HepG2 (cell line): ENCODE results near the gene BCAM. TPM values are rescaled to one million over a fixed set of nuclear protein-coding genes. Genes with fewer than 3 reads are reported as not detected.

ENCODE experiments used
- ATM ChIP-seq: fragments of 450-650 bp; IDR thresholded peaks from 2 replicates; pipeline ENCODE4 v1.7.1; 2017; ENCODE audit warnings: mild to moderate bottlenecking, borderline replicate concordance
- CBFB ChIP-seq: sonication (generic); formaldehyde crosslinking; IDR thresholded peaks from 2 replicates; pipeline ENCODE4 v1.4.0; 2020; ENCODE audit warnings: missing genetic modification reagents
- ETV5 ChIP-seq: IDR thresholded peaks from 2 replicates; pipeline ENCODE4 v1.6.1; 2018; ENCODE audit warnings: missing biosample characterization, missing genetic modification reagents, inconsistent platforms, borderline replicate concordance
- FOXO1 ChIP-seq: sonication (generic); formaldehyde crosslinking; IDR thresholded peaks from 2 replicates; pipeline ENCODE4 v1.4.0; 2020; ENCODE audit warnings: missing genetic modification reagents
- ISL2 ChIP-seq: sonication (generic); formaldehyde crosslinking; IDR thresholded peaks from 2 replicates; pipeline ENCODE4 v1.5.0; 2020; ENCODE audit warnings: missing genetic modification reagents
- KMT2B ChIP-seq: IDR thresholded peaks from 2 replicates; pipeline ENCODE4 v1.6.1; 2016; ENCODE audit warnings: missing genetic modification reagents, missing compliant biosample characterization
- MAFF ChIP-seq: IDR thresholded peaks from 2 replicates; pipeline ENCODE4 v1.6.1; 2011; ENCODE audit warnings: low read depth, low read length, improper control_type of control experiment
- MTA1 ChIP-seq: sonication (generic); formaldehyde crosslinking; IDR thresholded peaks from 2 replicates; pipeline ENCODE4 v1.4.0; 2020; ENCODE audit warnings: missing genetic modification reagents, mild to moderate bottlenecking, borderline replicate concordance
- PRPF4 ChIP-seq: fragments of 200-400 bp; formaldehyde crosslinking; IDR thresholded peaks from 2 replicates; pipeline ENCODE4 v1.6.1; 2016; ENCODE audit warnings: low read length, low read depth; ENCODE audit not compliant: poor library complexity, severe bottlenecking
- RXRA ChIP-seq: sonication (generic); formaldehyde crosslinking; IDR thresholded peaks from 2 replicates; pipeline ENCODE4 v1.5.1; 2020; ENCODE audit warnings: missing genetic modification reagents
- SAP130 ChIP-seq: IDR thresholded peaks from 2 replicates; pipeline ENCODE4 v1.6.1; 2016; ENCODE audit warnings: low read depth
- SIX4 ChIP-seq: sonication (generic); formaldehyde crosslinking; IDR thresholded peaks from 2 replicates; pipeline ENCODE4 v1.4.0; 2020; ENCODE audit warnings: missing genetic modification reagents
- SOX13 ChIP-seq, 3 experiments: fragments of 450-650 bp in 1 of 3; sonication (generic) in 1 of 3; formaldehyde crosslinking in 1 of 3; IDR thresholded peaks in 2 of 3; conservative IDR thresholded peaks in 1 of 3; 2 replicates each; pipeline versions ENCODE4 v1.5.0 to v1.6.1; 2016 to 2020; ENCODE audit warnings: antibody characterized with exemption in 1 of 3, mild to moderate bottlenecking in 1 of 3, missing compliant biosample characterization in 1 of 3, missing genetic modification reagents in 1 of 3, moderate library complexity in 1 of 3
- TEAD3 ChIP-seq: optimal IDR thresholded peaks from 2 replicates; pipeline ENCODE3; 2016; ENCODE audit warnings: borderline replicate concordance
- ZBTB7A ChIP-seq: sonication (generic); formaldehyde crosslinking; IDR thresholded peaks from 2 replicates; pipeline ENCODE4 v1.8.0; 2022; ENCODE audit warnings: mild to moderate bottlenecking, missing genetic modification reagents
- ZIK1 ChIP-seq: sonication (generic); formaldehyde crosslinking; IDR thresholded peaks from 2 replicates; pipeline ENCODE4 v1.5.0; 2020; ENCODE audit warnings: mild to moderate bottlenecking, low read depth, missing genetic modification reagents, borderline replicate concordance
- ZNF101 ChIP-seq: sonication (generic); formaldehyde crosslinking; IDR thresholded peaks from 2 replicates; pipeline ENCODE4 v1.4.0; 2020; ENCODE audit warnings: mild to moderate bottlenecking, low read depth, missing genetic modification reagents, borderline replicate concordance
- ZNF121 ChIP-seq: sonication (generic); formaldehyde crosslinking; IDR thresholded peaks from 2 replicates; pipeline ENCODE4 v1.5.0; 2020; ENCODE audit warnings: mild to moderate bottlenecking, missing genetic modification reagents
- ZNF468 ChIP-seq: sonication (generic); formaldehyde crosslinking; IDR thresholded peaks from 2 replicates; pipeline ENCODE4 v1.8.0; 2022; ENCODE audit warnings: mild to moderate bottlenecking, moderate library complexity, missing genetic modification reagents
- ZNF614 ChIP-seq: IDR thresholded peaks from 2 replicates; pipeline ENCODE4 v1.6.1; 2018; ENCODE audit warnings: missing biosample characterization, missing genetic modification reagents, inconsistent platforms, borderline replicate concordance
- ZNF773 ChIP-seq: sonication (generic); formaldehyde crosslinking; IDR thresholded peaks from 2 replicates; pipeline ENCODE4 v1.4.0; 2020; ENCODE audit warnings: missing genetic modification reagents, borderline replicate concordance
- ZNF776 ChIP-seq: sonication (generic); formaldehyde crosslinking; IDR thresholded peaks from 2 replicates; pipeline ENCODE4 v1.4.0; 2020; ENCODE audit warnings: mild to moderate bottlenecking, missing genetic modification reagents
- ZSCAN22 ChIP-seq: sonication (generic); formaldehyde crosslinking; IDR thresholded peaks from 2 replicates; pipeline ENCODE4 v1.4.0; 2020; ENCODE audit warnings: mild to moderate bottlenecking, missing genetic modification reagents
- polyA plus RNA-seq, 8 experiments: library from polyadenylated mRNA; depleted of rRNA in 3 of 8; stranded (reverse) in 7 of 8; unstranded in 1 of 8; fragments of >200 nt; fragmentation: Illumina TruSeq in 4 of 8; extraction: Trizol in 4 of 8; gene quantifications; 2 replicates each; pipeline versions ENCODE4 v1.2.1 to v1.2.3, GENCODE V29; 2011 to 2016; ENCODE audit warnings: low read depth in 4 of 8, missing spikeins in 1 of 8, mixed read lengths in 1 of 8; ENCODE audit not compliant: insufficient read depth in 1 of 8
- total RNA-seq, 5 experiments: library from RNA; depleted of rRNA; stranded (reverse); fragments of >200 nt; fragmentation: Illumina TruSeq; extraction: Trizol; gene quantifications; 2 replicates each; pipeline ENCODE4 v1.2.3, GENCODE V29; 2016; ENCODE audit warnings: low read depth in 1 of 5
- TF ChIP-seq, protein P1 (sequence below): sonication (generic); formaldehyde crosslinking; IDR thresholded peaks from 2 replicates; pipeline ENCODE4 v1.9.0; 2022; ENCODE audit warnings: missing genetic modification reagents, mild to moderate bottlenecking, borderline replicate concordance
- TF ChIP-seq, protein P2 (sequence below): IDR thresholded peaks from 2 replicates; pipeline ENCODE4 v1.6.1; 2016; ENCODE audit warnings: missing compliant biosample characterization, missing genetic modification reagents, borderline replicate concordance
- TF ChIP-seq, protein P3 (sequence below): sonication (generic); IDR thresholded peaks from 2 replicates; pipeline ENCODE4 v1.6.1; 2016; ENCODE audit warnings: low read depth, borderline replicate concordance
- TF ChIP-seq, protein P4 (sequence below): sonication (generic); formaldehyde crosslinking; IDR thresholded peaks from 2 replicates; pipeline ENCODE4 v1.9.0; 2021; ENCODE audit warnings: missing genetic modification reagents, borderline replicate concordance

The BCAM gene
- total and polyA plus RNA-seq, 2 of the 13 experiments (the other 11 are each of a cell fraction or from before 2014, with no cell fraction given), result 51.2 to 62.7 TPM

DNA sequence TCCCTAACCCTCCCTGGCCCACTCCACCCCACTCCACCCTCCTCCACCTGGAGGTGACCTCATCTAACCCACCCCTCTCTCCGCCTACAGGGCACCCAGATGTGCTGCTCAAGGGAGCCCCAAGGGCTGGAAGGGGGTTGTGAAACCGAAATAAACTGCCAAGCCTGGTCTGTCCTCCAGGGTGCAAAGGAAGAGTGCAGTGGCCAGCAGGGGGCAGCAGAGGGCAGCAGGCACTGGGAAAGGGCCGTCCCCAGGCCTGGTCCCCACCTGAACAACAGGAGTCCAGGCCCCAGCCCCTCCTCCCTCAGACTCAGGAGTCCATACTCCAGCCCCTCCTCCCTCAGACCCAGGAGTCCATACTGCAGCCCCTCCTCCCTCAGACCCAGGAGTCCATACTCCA is 8.4 kb upstream of the BCAM start (continued):
- TF ChIP-seq ZNF773 (no peak), ZNF614 (CRISPR knock-in tag) (0 out of 2 replicates have a peak, but pooled peaks have one; percentile 12), ATM (no peak), ISL2 (CRISPR knock-in tag) (peak; percentile 26; the same call in 1 of the 2 replicates), SIX4 (CRISPR knock-in tag) (no peak), ZNF121 (CRISPR knock-in tag) (no peak), ZSCAN22 (CRISPR knock-in tag) (peak; percentile 99), SAP130 (CRISPR knock-in tag) (peak; percentile 50; the same call in 1 of the 2 replicates), FOXO1 (CRISPR knock-in tag) (peak; percentile 60; the same call in 1 of the 2 replicates), MTA1 (CRISPR knock-in tag) (peak; percentile 72; the same call in 1 of the 2 replicates), ETV5 (CRISPR knock-in tag) (no peak; the same call in 1 of the 2 replicates), KMT2B (CRISPR knock-in tag) (0 out of 2 replicates have a peak, but pooled peaks have one; percentile 20), SOX13 (IDR thresholded peaks at IDR 0.05) (no peak), SOX13 (CRISPR knock-in tag; conservative IDR thresholded peaks at IDR 0.05 in 1 of 2, IDR thresholded peaks at IDR 0.05 in 1 of 2) (0 out of 4 replicates have a peak, but pooled peaks of 1 of the 2 experiments have one; percentile 26), PRPF4 (peak; percentile 67), TEAD3 (peak; percentile 41), RXRA (CRISPR knock-in tag) (peak; percentile 52; the same call in 1 of the 2 replicates), ZNF101 (no peak), ZBTB7A (CRISPR knock-in tag) (0 out of 2 replicates have a peak, but pooled peaks have one; percentile 61), MAFF (no peak), CBFB (CRISPR knock-in tag) (peak; percentile 44; the same call in 1 of the 2 replicates), ZNF468 (CRISPR knock-in tag) (0 out of 2 replicates have a peak, but pooled peaks have one; percentile 39), ZIK1 (CRISPR knock-in tag) (no peak), ZNF776 (CRISPR knock-in tag) (no peak)
- TF ChIP-seq, protein P1, sequence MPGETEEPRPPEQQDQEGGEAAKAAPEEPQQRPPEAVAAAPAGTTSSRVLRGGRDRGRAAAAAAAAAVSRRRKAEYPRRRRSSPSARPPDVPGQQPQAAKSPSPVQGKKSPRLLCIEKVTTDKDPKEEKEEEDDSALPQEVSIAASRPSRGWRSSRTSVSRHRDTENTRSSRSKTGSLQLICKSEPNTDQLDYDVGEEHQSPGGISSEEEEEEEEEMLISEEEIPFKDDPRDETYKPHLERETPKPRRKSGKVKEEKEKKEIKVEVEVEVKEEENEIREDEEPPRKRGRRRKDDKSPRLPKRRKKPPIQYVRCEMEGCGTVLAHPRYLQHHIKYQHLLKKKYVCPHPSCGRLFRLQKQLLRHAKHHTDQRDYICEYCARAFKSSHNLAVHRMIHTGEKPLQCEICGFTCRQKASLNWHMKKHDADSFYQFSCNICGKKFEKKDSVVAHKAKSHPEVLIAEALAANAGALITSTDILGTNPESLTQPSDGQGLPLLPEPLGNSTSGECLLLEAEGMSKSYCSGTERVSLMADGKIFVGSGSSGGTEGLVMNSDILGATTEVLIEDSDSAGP (CRISPR knock-in tag), result peak; percentile 43; the same call in 1 of the 2 replicates
- TF ChIP-seq, protein P2, sequence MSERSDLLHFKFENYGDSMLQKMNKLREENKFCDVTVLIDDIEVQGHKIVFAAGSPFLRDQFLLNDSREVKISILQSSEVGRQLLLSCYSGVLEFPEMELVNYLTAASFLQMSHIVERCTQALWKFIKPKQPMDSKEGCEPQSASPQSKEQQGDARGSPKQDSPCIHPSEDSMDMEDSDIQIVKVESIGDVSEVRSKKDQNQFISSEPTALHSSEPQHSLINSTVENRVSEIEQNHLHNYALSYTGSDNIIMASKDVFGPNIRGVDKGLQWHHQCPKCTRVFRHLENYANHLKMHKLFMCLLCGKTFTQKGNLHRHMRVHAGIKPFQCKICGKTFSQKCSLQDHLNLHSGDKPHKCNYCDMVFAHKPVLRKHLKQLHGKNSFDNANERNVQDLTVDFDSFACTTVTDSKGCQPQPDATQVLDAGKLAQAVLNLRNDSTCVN (CRISPR knock-in tag), result 0 out of 2 replicates have a peak, but pooled peaks have one; percentile 25
- TF ChIP-seq, protein P3, sequence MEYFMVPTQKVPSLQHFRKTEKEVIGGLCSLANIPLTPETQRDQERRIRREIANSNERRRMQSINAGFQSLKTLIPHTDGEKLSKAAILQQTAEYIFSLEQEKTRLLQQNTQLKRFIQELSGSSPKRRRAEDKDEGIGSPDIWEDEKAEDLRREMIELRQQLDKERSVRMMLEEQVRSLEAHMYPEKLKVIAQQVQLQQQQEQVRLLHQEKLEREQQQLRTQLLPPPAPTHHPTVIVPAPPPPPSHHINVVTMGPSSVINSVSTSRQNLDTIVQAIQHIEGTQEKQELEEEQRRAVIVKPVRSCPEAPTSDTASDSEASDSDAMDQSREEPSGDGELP, result peak; percentile 16; the same call in 1 of the 2 replicates
- TF ChIP-seq, protein P4, sequence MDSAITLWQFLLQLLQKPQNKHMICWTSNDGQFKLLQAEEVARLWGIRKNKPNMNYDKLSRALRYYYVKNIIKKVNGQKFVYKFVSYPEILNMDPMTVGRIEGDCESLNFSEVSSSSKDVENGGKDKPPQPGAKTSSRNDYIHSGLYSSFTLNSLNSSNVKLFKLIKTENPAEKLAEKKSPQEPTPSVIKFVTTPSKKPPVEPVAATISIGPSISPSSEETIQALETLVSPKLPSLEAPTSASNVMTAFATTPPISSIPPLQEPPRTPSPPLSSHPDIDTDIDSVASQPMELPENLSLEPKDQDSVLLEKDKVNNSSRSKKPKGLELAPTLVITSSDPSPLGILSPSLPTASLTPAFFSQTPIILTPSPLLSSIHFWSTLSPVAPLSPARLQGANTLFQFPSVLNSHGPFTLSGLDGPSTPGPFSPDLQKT (CRISPR knock-in tag), result no peak
